Fibroblast of villous mesenchyme (primary cell): ENCODE measurements around the gene FAF1. TPM values are rescaled to one million over a fixed set of nuclear protein-coding genes. Genes with fewer than 3 reads are reported as not detected.

Source experiments
- DNase-seq: peaks from one replicate; pipeline ENCODE4 v3.0.0-alpha.2; 2010; ENCODE audit warnings: low read depth
- H3K4me3 ChIP-seq: 2 replicates; pipeline ENCODE4 v1.5.1; 2011; ENCODE audit warnings: low read depth, mild to moderate bottlenecking, low read length
- total RNA-seq: library from RNA; depleted of rRNA; stranded (reverse); fragments of >200 nt; gene quantifications from 2 replicates; pipeline ENCODE4 v1.2.3, GENCODE V29; 2012
- TF ChIP-seq, protein P1 (sequence below): IDR thresholded peaks from 2 replicates; pipeline ENCODE4 v1.5.1; 2012; ENCODE audit warnings: low read depth, mild to moderate bottlenecking, low read length; ENCODE audit not compliant: insufficient read depth

Gene FAF1
- total RNA-seq, 1 donor = 55.7 TPM

DNA sequence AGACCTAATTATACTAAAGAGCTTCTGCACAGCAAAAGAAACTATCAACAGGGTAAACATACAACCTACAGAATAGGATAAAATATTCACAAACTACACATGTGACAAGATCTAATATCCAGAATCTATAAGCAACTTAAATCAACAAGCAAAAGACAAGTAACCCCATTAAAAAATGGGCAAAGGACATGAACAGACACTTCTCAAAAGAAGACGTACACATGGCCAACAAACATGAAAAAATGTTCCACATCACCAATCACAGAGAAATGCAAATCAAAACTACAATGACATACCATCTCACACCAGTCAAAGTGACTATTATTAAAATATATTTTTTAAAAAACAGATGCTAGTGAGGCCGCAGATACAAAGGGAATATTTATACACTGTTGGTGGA, 99.8 kb downstream of the FAF1 start:
- TF ChIP-seq, protein P1, sequence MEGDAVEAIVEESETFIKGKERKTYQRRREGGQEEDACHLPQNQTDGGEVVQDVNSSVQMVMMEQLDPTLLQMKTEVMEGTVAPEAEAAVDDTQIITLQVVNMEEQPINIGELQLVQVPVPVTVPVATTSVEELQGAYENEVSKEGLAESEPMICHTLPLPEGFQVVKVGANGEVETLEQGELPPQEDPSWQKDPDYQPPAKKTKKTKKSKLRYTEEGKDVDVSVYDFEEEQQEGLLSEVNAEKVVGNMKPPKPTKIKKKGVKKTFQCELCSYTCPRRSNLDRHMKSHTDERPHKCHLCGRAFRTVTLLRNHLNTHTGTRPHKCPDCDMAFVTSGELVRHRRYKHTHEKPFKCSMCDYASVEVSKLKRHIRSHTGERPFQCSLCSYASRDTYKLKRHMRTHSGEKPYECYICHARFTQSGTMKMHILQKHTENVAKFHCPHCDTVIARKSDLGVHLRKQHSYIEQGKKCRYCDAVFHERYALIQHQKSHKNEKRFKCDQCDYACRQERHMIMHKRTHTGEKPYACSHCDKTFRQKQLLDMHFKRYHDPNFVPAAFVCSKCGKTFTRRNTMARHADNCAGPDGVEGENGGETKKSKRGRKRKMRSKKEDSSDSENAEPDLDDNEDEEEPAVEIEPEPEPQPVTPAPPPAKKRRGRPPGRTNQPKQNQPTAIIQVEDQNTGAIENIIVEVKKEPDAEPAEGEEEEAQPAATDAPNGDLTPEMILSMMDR = no peak

DNA sequence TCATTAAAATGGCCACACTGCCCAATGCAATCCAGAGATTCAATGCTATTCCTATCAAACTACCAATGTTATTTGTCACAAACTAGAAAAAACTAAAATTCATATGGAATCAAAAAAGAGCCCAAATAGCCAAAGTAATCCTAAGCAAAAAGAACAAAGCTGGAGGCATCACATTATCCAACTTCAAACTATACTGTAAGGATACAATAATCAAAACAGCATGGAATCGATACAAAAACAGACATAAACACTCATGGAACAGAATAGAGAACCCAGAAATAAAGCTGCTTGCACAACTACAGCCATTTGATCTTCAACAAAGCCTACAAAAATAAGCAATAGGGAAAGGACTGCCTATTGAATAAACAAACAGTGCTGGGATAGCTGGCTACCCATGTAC, 100.4 kb downstream of the FAF1 start:
- TF ChIP-seq, protein P1 = no peak
- H3K4me3 ChIP-seq = no peak overlapping the region
- DNase-seq = no peak

More for the DNA sequence above, 99.8 kb downstream of the FAF1 start:
- H3K4me3 ChIP-seq = no peak overlapping the region
- DNase-seq = no peak

DNA sequence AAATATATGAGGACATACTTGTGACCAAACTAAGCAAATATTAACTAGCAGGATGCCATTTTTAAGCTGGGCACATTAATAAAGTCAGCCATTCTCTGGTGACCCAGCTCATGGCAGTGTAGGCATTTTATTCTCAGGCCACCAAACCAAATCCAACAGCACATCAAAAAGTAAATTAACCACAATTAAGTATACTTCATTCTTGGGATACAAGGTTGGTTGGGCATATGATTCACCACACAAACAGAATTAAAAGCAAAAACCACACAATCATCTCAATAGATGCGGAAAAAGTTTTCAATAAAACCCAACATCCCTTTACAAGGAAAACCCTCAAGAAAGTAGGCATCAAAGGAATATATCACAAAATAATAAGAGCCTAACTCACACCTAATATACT, 101.3 kb downstream of the FAF1 start:
- no peak overlapping the region for H3K4me3 ChIP-seq
- DNase-seq = no peak
- TF ChIP-seq, protein P1 = no peak

DNA sequence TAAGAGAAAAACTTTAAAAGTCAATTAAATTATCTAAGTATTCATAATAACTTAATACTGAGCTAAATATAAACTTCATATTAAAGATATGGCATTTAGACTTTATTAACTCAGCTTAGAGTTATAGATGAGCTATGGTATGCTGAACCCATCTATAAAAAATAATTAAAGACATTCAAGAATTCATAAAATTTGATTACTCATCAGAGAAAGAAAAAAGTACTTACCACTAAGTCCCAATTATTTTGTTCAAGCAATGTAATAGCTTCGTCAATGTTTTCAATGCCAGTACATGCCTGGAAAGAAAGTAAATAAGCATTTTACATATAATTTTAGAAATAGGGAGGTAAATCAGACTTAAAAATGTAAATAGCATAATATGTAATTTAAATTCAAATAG, 102.4 kb downstream of the FAF1 start:
- DNase-seq = no peak
- TF ChIP-seq, protein P1 = no peak
- no peak overlapping the region for H3K4me3 ChIP-seq

DNA sequence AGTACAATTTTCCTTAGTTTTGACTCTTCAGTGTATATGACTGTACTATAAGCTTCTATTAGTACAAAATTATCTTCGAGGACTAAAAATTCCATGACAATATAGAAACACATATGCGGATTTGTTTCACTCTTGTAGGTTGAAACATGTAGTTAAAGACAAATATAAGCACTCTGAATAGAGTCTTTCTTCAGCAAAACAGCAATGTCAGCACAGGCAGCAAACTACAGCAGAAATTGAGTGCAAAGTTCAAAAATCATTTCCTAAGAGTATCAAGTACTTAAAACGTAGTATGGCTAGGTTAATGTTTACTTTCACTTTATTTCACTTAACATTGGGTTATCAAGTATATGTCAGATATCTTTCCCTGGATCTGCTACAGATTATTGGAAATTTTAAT, 106.7 kb downstream of the FAF1 start:
- no peak for DNase-seq
- TF ChIP-seq, protein P1 = no peak
- H3K4me3 ChIP-seq = no peak overlapping the region

DNA sequence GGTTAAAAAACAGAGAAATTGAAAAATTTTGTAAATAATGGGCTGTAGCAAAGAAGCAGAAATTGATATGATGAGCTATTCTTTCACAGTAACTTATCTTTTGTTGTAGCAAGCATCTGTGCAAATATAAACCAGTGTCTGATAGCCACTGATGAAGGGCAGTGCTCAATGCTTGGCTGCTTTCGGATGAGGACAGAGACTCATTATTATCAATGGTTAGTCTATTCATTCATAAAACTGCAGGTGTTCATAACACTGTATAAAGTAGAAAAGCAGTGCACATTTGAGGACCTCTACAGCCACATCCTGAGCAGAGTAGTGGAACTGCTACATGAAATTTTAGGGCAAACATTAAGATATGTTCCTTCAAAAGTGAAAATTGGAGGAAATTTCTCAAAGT, 107.2 kb downstream of the FAF1 start:
- DNase-seq = no peak
- TF ChIP-seq, protein P1 = no peak
- no peak overlapping the region for H3K4me3 ChIP-seq

DNA sequence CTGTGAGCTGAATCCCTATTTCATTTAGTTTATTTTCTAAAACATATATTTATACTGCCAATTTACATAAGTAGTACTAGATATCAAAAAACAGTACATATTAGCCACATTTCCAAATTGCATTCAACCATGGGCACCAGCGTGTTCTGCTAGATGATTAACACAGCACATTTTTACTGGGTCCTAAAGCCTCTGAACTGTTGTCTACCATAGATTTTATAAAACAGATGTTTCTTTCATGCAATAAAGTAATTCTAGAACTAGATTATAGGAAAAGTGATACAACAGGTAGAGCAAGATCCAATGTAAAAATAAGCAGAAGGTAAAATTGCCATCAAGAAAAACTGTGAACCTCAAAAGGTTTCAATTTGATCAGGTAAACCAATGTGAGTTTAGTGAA, 108.6 kb downstream of the FAF1 start:
- H3K4me3 ChIP-seq = no peak overlapping the region
- TF ChIP-seq, protein P1 = no peak
- no peak for DNase-seq
